Liver (tissue), 3 donors: ENCODE results near the gene URM1.

Source experiments
- ATF3 ChIP-seq: IDR thresholded peaks from 2 replicates; pipeline ENCODE4 v1.6.1; 2016; ENCODE audit warnings: antibody characterized with exemption
- CTCF ChIP-seq: fragments of 150-350 bp; IDR thresholded peaks from 2 replicates; pipeline ENCODE4 v1.5.1; 2017; ENCODE audit warnings: improper control_type of control experiment, low read depth, low read length; ENCODE audit not compliant: missing input control
- FOXA1 ChIP-seq: IDR thresholded peaks from 2 replicates; pipeline ENCODE4 v1.6.1; 2016; ENCODE audit warnings: antibody characterized with exemption
- GABPA ChIP-seq, 2 donors: IDR thresholded peaks in 1 of 2; conservative IDR thresholded peaks in 1 of 2; 2 replicates each; pipeline ENCODE4 v1.6.1; 2016; ENCODE audit warnings: antibody characterized with exemption in 2 of 2, mild to moderate bottlenecking in 1 of 2, moderate library complexity in 1 of 2
- YY1 ChIP-seq: IDR thresholded peaks from 2 replicates; pipeline ENCODE4 v1.6.1; 2016; ENCODE audit warnings: antibody characterized with exemption, mild to moderate bottlenecking
- TF ChIP-seq, protein P1 (sequence below): IDR thresholded peaks from 2 replicates; pipeline ENCODE4 v1.6.1; 2016; ENCODE audit warnings: antibody characterized with exemption
- donor health status: healthy.
- donor health status: healthy.

DNA sequence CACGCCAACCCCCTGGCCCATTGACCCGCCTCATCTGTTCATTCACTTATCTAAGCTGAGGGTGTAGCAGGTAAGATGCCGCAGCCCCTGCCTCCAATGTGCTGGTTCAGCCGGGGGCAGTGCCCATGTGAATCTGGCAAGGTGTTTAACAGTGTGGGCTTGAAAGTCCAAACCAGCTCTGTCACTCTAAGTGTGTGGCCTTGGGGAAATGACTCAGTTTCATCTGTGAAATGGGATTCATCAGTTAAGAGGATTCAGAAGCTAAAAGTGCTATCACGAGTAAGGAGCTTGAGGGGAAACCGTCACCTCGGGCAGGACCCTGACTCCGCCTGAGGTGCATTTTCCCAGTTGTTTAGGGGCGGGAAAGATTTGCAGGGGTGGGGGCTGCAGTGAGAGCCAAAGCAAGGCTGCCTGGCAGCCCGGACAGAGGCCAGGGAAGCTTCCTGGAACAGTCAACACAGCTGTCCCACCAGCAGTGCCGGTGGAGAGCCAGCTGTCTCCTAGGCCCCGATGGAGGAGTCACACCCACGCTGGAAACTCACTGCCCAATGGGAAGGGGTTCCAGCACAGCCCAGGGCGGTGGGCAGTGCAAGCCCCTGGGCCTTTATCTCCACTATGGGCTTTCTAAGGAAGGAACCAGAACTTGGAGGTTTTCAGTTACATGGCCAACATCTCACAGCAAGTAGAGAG lies 9.7 kb upstream of the URM1 start:
- TF ChIP-seq ATF3 = no peak
- no peak for TF ChIP-seq CTCF
- TF ChIP-seq GABPA (IDR thresholded peaks at IDR 0.05 in 1 of 2, conservative IDR thresholded peaks at IDR 0.05 in 1 of 2) = no peak
- no peak for TF ChIP-seq YY1
- no peak for TF ChIP-seq FOXA1
- TF ChIP-seq, protein P1, sequence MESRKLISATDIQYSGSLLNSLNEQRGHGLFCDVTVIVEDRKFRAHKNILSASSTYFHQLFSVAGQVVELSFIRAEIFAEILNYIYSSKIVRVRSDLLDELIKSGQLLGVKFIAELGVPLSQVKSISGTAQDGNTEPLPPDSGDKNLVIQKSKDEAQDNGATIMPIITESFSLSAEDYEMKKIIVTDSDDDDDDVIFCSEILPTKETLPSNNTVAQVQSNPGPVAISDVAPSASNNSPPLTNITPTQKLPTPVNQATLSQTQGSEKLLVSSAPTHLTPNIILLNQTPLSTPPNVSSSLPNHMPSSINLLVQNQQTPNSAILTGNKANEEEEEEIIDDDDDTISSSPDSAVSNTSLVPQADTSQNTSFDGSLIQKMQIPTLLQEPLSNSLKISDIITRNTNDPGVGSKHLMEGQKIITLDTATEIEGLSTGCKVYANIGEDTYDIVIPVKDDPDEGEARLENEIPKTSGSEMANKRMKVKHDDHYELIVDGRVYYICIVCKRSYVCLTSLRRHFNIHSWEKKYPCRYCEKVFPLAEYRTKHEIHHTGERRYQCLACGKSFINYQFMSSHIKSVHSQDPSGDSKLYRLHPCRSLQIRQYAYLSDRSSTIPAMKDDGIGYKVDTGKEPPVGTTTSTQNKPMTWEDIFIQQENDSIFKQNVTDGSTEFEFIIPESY = no peak
